Natural killer cell (primary cell): ENCODE measurements around the gene DBNDD1. TPM values are rescaled to one million over a fixed set of nuclear protein-coding genes. Genes with fewer than 3 reads are reported as not detected.

Experiments used
- ATAC-seq, 3 donors: fragments of 150-1000 bp in 2 of 3; fragments of 200-7000 bp in 1 of 3; cut with Tn5 transposase; 1 replicate in 1 of 3; 2 replicates in 2 of 3; pipeline ENCODE4 v1.10.0; 2021; ENCODE audit warnings: mild to moderate bottlenecking in 2 of 3, moderate library complexity in 2 of 3
- DNase-seq, 2 donors: peaks; one replicate each; pipeline versions ENCODE4 v3.0.0 to v3.0.0-alpha.2; 2013 to 2021; ENCODE audit warnings: mixed read lengths in 1 of 2
- H3K27ac ChIP-seq: one replicate; pipeline ENCODE4 v1.5.1; 2013; ENCODE audit warnings: mild to moderate bottlenecking, low read length
- H3K27me3 ChIP-seq: one replicate; pipeline ENCODE4 v1.6.1; 2013; ENCODE audit warnings: low read length; ENCODE audit not compliant: control insufficient read depth, insufficient read depth
- H3K36me3 ChIP-seq: one replicate; pipeline ENCODE4 v1.6.1; 2013; ENCODE audit warnings: low read length; ENCODE audit not compliant: control insufficient read depth, insufficient read depth
- H3K4me1 ChIP-seq: one replicate; pipeline ENCODE4 v1.6.1; 2013; ENCODE audit warnings: low read length; ENCODE audit not compliant: control insufficient read depth, insufficient read depth
- H3K4me3 ChIP-seq: one replicate; pipeline ENCODE4 v1.5.1; 2013; ENCODE audit warnings: low read length
- H3K9me3 ChIP-seq: one replicate; pipeline ENCODE4 v1.6.1; 2013; ENCODE audit warnings: low read length; ENCODE audit not compliant: control insufficient read depth, insufficient read depth
- H3K27ac Mint-ChIP-seq, 2 donors: one replicate each; pipeline ENCODE4 v1.8.0; 2022; ENCODE audit warnings: mild to moderate bottlenecking in 2 of 2, mixed read lengths in 2 of 2, moderate library complexity in 1 of 2
- H3K27me3 Mint-ChIP-seq, 2 donors: one replicate each; pipeline ENCODE4 v1.8.0; 2022; ENCODE audit warnings: low read depth in 2 of 2, mixed read lengths in 2 of 2
- H3K36me3 Mint-ChIP-seq: one replicate; pipeline ENCODE4 v1.8.0; 2022; ENCODE audit warnings: mixed read lengths
- H3K4me1 Mint-ChIP-seq, 2 donors: one replicate each; pipeline ENCODE4 v1.8.0; 2022; ENCODE audit warnings: mixed read lengths in 2 of 2
- H3K4me3 Mint-ChIP-seq: one replicate; pipeline ENCODE4 v1.8.0; 2022; ENCODE audit warnings: mild to moderate bottlenecking, moderate library complexity, mixed read lengths
- H3K9me3 Mint-ChIP-seq, 2 donors: one replicate each; pipeline ENCODE4 v1.8.0; 2022; ENCODE audit warnings: mixed read lengths in 2 of 2
- CTCF ChIP-seq: fragments of 200-600 bp; IDR thresholded peaks from one replicate; pipeline ENCODE4 v1.8.0; 2022; ENCODE audit warnings: antibody characterized with exemption
- WGBS: methylation state at CpG from one replicate; pipeline ENCODE4 v1.1.7; 2013; ENCODE audit warnings: missing lambda C conversion rate; ENCODE audit not compliant: insufficient coverage; 5-methylcytosine and 5-hydroxymethylcytosine counted together
- intact Hi-C: fragments of 100-400 bp; cut with micrococcal nuclease; formaldehyde crosslinking; loops from one replicate; pipeline ENCODE4 v1.14.2; 2022
- total RNA-seq, 4 donors: library from RNA; stranded (reverse); fragments of 120-200 nt in 1 of 4; gene quantifications; one replicate each; pipeline versions ENCODE4 v1.2.3 to v1.2.4, GENCODE V29; 2013 to 2022

DBNDD1 gene
- total RNA-seq, 3 donors from 2014 or later (not counting 1 experiment from before 2014, with no cell fraction given): 0.20 TPM; not detected in 2

- no peaks in the 10 kb centered on the region for H3K9me3 ChIP-seq
- TF ChIP-seq CTCF: no peak
- ATAC-seq (peak in 1 of 3 donors; percentile 52), DNase-seq (no peak)
- H3K4me1 ChIP-seq: peaks cover 15% of the 10 kb centered on the region
- H3K4me3 Mint-ChIP-seq: peak overlapping the region; percentile 17
- H3K27ac ChIP-seq: no peak overlapping the region
- H3K9me3 Mint-ChIP-seq: no peaks in the 10 kb centered on the region
- peaks cover 0 to 9% of the 10 kb centered on the region in 2 donors for H3K4me1 Mint-ChIP-seq
- intact Hi-C loops: no loop called here
- WGBS: 7% methylated on average over 40 of the region's 40 CpGs
- H3K36me3 ChIP-seq: no peaks in the 10 kb centered on the region
- peak overlapping the region; percentile 63 to 64 for H3K27ac Mint-ChIP-seq
- H3K4me3 ChIP-seq: peak overlapping the region; percentile 22
- no peaks in the 10 kb centered on the region for H3K36me3 Mint-ChIP-seq
- H3K27me3 ChIP-seq: peaks cover 14% of the 10 kb centered on the region
- H3K27me3 Mint-ChIP-seq: peaks cover 0 to 4% of the 10 kb centered on the region in 2 donors
Observed at GRCh38 chr16:90046971-90047713, 27.9 kb upstream of the DBNDD1 start.

- peaks cover 14% of the 10 kb centered on the region for H3K27me3 ChIP-seq
- Mint-ChIP-seq H3K36me3 (no peaks in the 10 kb centered on the region), H3K4me1 (peaks cover 0 to 9% of the 10 kb centered on the region in 2 donors), H3K9me3 (no peaks in the 10 kb centered on the region), H3K27me3 (peaks cover 0 to 4% of the 10 kb centered on the region in 2 donors), H3K27ac (peak overlapping the region; percentile 63 to 64), H3K4me3 (peak overlapping the region; percentile 61)
- TF ChIP-seq CTCF: no peak
- intact Hi-C loops: no loop called here
- H3K4me3 ChIP-seq: no peak overlapping the region
- H3K4me1 ChIP-seq: peaks cover 15% of the 10 kb centered on the region
- no peaks in the 10 kb centered on the region for H3K9me3 ChIP-seq
- H3K36me3 ChIP-seq: no peaks in the 10 kb centered on the region
- DNase-seq (peak in 1 of 2 donors; percentile 13), ATAC-seq (peak in 1 of 3 donors; percentile 32)
- H3K27ac ChIP-seq: no peak overlapping the region
- WGBS: 58% methylated on average over 20 of the region's 23 CpGs
Observed at GRCh38 chr16:90046122-90046970, 27.1 kb upstream of the DBNDD1 start.

DNA sequence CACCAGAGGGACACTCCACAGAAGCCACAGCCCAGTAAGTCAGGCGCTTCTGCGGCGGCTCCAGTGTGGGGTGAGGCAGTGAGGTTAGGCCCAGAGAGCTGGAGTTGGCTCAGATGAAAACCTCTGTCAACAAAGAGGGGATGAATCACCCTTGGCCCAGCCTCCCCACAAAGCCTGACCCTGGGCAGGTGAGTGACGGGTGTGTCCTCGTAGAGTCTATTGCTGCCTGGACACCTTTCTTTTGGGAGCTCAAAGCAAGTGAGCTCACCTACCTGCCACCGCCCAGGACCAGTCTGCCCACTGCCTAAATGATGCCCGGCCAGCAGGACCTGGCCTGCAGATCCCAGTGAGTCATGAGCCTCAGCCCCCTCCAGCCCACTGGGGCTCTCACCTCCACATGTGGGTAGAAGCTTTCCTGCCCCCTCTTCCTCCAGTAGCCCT, 24.9 kb upstream of the DBNDD1 start:
- no peak for ATAC-seq
- peaks cover 0 to 9% of the 10 kb centered on the region in 2 donors for H3K4me1 Mint-ChIP-seq
- WGBS: 96% methylated on average over 7 of the region's 7 CpGs

More for the DNA sequence above, 24.9 kb upstream of the DBNDD1 start:
- Histone ChIP-seq H3K36me3 (no peaks in the 10 kb centered on the region), H3K27me3 (peaks cover 14% of the 10 kb centered on the region), H3K4me3 (no peak overlapping the region), H3K4me1 (peaks cover 15% of the 10 kb centered on the region), H3K9me3 (no peaks in the 10 kb centered on the region), H3K27ac (no peak overlapping the region)
- intact Hi-C loops: no loop called here
- TF ChIP-seq CTCF: no peak
- Mint-ChIP-seq H3K36me3 (no peaks in the 10 kb centered on the region), H3K4me3 (no peak overlapping the region), H3K27me3 (peaks cover 0 to 4% of the 10 kb centered on the region in 2 donors), H3K27ac (no peak overlapping the region), H3K9me3 (no peaks in the 10 kb centered on the region)
- no peak for DNase-seq
